K562 (cell line): ENCODE results near the gene TNNT1. TPM values are rescaled to one million over a fixed set of nuclear protein-coding genes. Genes with fewer than 3 reads are reported as not detected.

Experiments
- ATAC-seq: fragments of 200-7000 bp; cut with Tn5 transposase; 3 replicates; pipeline ENCODE4 v1.9.1; 2020; ENCODE audit warnings: moderate library complexity
- BruUV-seq: library from RNA; stranded (reverse); fragments of 400-500 nt; replicated peaks from 2 replicates; lab custom pipeline; 2021; lab: Mats Ljungman, UMichigan
- CTCF ChIA-PET: fragments of 300-600 bp; formaldehyde crosslinking; extraction: SDS; loops from one replicate; lab custom pipeline; 2021; ENCODE audit warnings: low intra/inter-chr PET ratio; lab: Yijun Ruan, JAX
- POLR2A ChIA-PET: fragments of 300-600, 350-650 bp; sonication (Branson Sonifier 250); formaldehyde crosslinking; extraction: SDS; loops from one replicate; lab custom pipeline; 2021; ENCODE audit warnings: antibody characterized with exemption, inconsistent platforms; lab: Yijun Ruan, JAX
- DNase-seq, 4 experiments: peaks; one replicate each; pipeline versions ENCODE4 v3.0.0 to v3.0.0-alpha.2; 2011 to 2018; ENCODE audit warnings: low spot score in 3 of 4, mixed read lengths in 3 of 4; ENCODE audit errors: extremely low read depth in 1 of 4
- FAIRE-seq: peaks from 2 replicates; lab custom pipeline; 2011; peaks lifted over from hg19 to GRCh38; lab: Jason Lieb, UNC
- H2AFZ ChIP-seq: 2 replicates; pipeline ENCODE4 v1.6.0; 2011; ENCODE audit warnings: low read depth, low read length, control low read depth, inconsistent platforms
- H3K27ac ChIP-seq: fragments of 200-600 bp; 3 replicates; pipeline ENCODE4 v1.8.0; 2011; ENCODE audit warnings: low read depth, mild to moderate bottlenecking, control low read depth, inconsistent platforms, low read length, moderate library complexity, mixed read lengths; ENCODE audit errors: extremely low read depth
- H3K27me3 ChIP-seq, 2 experiments: fragments of 300-600 bp in 1 of 2; 2 replicates in 1 of 2; 3 replicates in 1 of 2; pipeline versions ENCODE4 v1.6.0 to v1.8.0; 2011; ENCODE audit warnings: inconsistent platforms in 2 of 2, low read length in 2 of 2, mild to moderate bottlenecking in 1 of 2, mixed read lengths in 1 of 2, moderate library complexity in 1 of 2; ENCODE audit not compliant: control insufficient read depth in 2 of 2, insufficient read depth in 2 of 2
- H3K36me3 ChIP-seq: fragments of 300-600 bp; 3 replicates; pipeline ENCODE4 v1.8.0; 2011; ENCODE audit warnings: mild to moderate bottlenecking, low read length, inconsistent platforms; ENCODE audit not compliant: control insufficient read depth, insufficient read depth
- H3K4me1 ChIP-seq, 2 experiments: fragments of 200-600 bp in 1 of 2; replicated peaks in 1 of 2; 2 replicates in 1 of 2; 3 replicates in 1 of 2; pipeline versions ENCODE4 v1.5.1 to v1.8.0; 2011; ENCODE audit warnings: inconsistent platforms in 2 of 2, low read length in 2 of 2, mild to moderate bottlenecking in 1 of 2, mixed read lengths in 1 of 2, moderate library complexity in 1 of 2; ENCODE audit not compliant: control insufficient read depth in 2 of 2, insufficient read depth in 2 of 2
- H3K4me2 ChIP-seq: 2 replicates; pipeline ENCODE4 v1.6.1; 2011; ENCODE audit warnings: low read length, control low read depth, inconsistent platforms, mixed read lengths; ENCODE audit not compliant: insufficient read depth
- H3K4me3 ChIP-seq: fragments of 200-600 bp; sonication (generic), shearing (Covaris generic); 2 replicates; pipeline ENCODE4 v1.5.1; 2016; ENCODE audit warnings: control low read depth, inconsistent platforms
- H3K79me2 ChIP-seq: fragments of 200-600 bp; 3 replicates; pipeline ENCODE4 v1.8.0; 2011; ENCODE audit warnings: low read length, inconsistent platforms; ENCODE audit not compliant: control insufficient read depth, insufficient read depth
- H3K9ac ChIP-seq, 2 experiments: 2 replicates each; pipeline versions ENCODE4 v1.6.0 to v1.6.1; 2011; ENCODE audit warnings: low read depth in 2 of 2, low read length in 2 of 2, control low read depth in 1 of 2, inconsistent platforms in 1 of 2, mild to moderate bottlenecking in 1 of 2, mixed read lengths in 1 of 2; ENCODE audit not compliant: insufficient read depth in 1 of 2
- H3K9me1 ChIP-seq: one replicate; pipeline ENCODE4 v1.6.0; 2011; ENCODE audit warnings: inconsistent platforms, mild to moderate bottlenecking, low read length, moderate library complexity; ENCODE audit not compliant: control insufficient read depth, insufficient read depth
- H3K9me3 ChIP-seq: replicated peaks from 2 replicates; pipeline ENCODE4 v1.5.1; 2011; ENCODE audit warnings: low read depth, low read length, inconsistent platforms; ENCODE audit not compliant: control insufficient read depth, insufficient read depth
- H4K20me1 ChIP-seq: replicated peaks from 2 replicates; pipeline ENCODE4 v1.6.1; 2011; ENCODE audit warnings: low read length, inconsistent platforms, mixed read lengths; ENCODE audit not compliant: control insufficient read depth, insufficient read depth
- CSDE1 ChIP-seq, 2 experiments: fragments of 450-650 bp; IDR thresholded peaks; 2 replicates each; pipeline ENCODE4 v1.6.1; 2016; ENCODE audit warnings: mild to moderate bottlenecking in 1 of 2
- GTF2F1 ChIP-seq: IDR thresholded peaks from 2 replicates; pipeline ENCODE4 v1.6.1; 2011; ENCODE audit warnings: low read depth, low read length, improper control_type of control experiment
- POLR2B ChIP-seq: fragments of 450-650 bp; IDR thresholded peaks from 2 replicates; pipeline ENCODE4 v1.6.1; 2018; ENCODE audit warnings: low read depth; ENCODE audit not compliant: partially characterized antibody
- POLR2H ChIP-seq: IDR thresholded peaks from 2 replicates; pipeline ENCODE4 v1.6.1; 2016; ENCODE audit warnings: missing genetic modification characterization, low read depth, mild to moderate bottlenecking, control low read depth, missing compliant biosample characterization, moderate library complexity
- SUPT5H ChIP-seq: fragments of 450-650 bp; IDR thresholded peaks from 2 replicates; pipeline ENCODE4 v1.6.1; 2016
- ZNF311 ChIP-seq: fragments of 250-450 bp; sonication (Bioruptor Pico); IDR thresholded peaks from 2 replicates; pipeline ENCODE4 v1.4.0; 2020; ENCODE audit warnings: mild to moderate bottlenecking, moderate library complexity
- WGBS: fragments of 100-300 bp; shearing (Covaris generic); methylation state at CpG from one replicate; pipeline ENCODE4 v1.1.6; 2016; ENCODE audit warnings: low coverage, mixed read lengths; ENCODE audit not compliant: insufficient coverage; ENCODE audit errors: missing lambda C conversion rate; 5-methylcytosine and 5-hydroxymethylcytosine counted together
- in situ Hi-C: fragments of 300-500 bp; cut with MboI; formaldehyde crosslinking; loops from 4 replicates; pipeline ENCODE4 v1.15.0; 2018; ENCODE audit warnings: inconsistent platforms, mixed read lengths
- intact Hi-C: fragments of 100-400 bp; cut with micrococcal nuclease; formaldehyde crosslinking; loops from 2 replicates; pipeline ENCODE4 v1.14.2; 2022
- polyA plus RNA-seq, 8 experiments: library from polyadenylated mRNA; depleted of rRNA in 4 of 8; stranded (reverse) in 5 of 8; unstranded in 3 of 8; fragments of >200 nt; fragmentation: Nextera tagmentation in 2 of 8; fragmentation: Illumina TruSeq in 1 of 8; extraction: Ambion mirVana in 2 of 8; extraction: Trizol in 1 of 8; gene quantifications; 2 replicates each; pipeline versions ENCODE4 v1.2.1 to v1.2.3, GENCODE V29; 2011 to 2014; ENCODE audit warnings: inconsistent platforms in 1 of 8, missing spikeins in 1 of 8
- total RNA-seq, 7 experiments: library from RNA; depleted of rRNA in 6 of 7; stranded (reverse); fragments of >200 nt in 6 of 7; fragmentation: Illumina TruSeq in 2 of 7; extraction: Trizol in 2 of 7; gene quantifications; 2 replicates each; pipeline versions ENCODE4 v1.2.1 to v1.2.3, GENCODE V29; 2011 to 2021; ENCODE audit warnings: low replicate concordance in 1 of 7

Gene TNNT1
- total and polyA plus RNA-seq, 9 of the 15 experiments (the other 6 are each of a cell fraction or from before 2014, with no cell fraction given), result 31.8 to 390 (median 227) TPM

DNA sequence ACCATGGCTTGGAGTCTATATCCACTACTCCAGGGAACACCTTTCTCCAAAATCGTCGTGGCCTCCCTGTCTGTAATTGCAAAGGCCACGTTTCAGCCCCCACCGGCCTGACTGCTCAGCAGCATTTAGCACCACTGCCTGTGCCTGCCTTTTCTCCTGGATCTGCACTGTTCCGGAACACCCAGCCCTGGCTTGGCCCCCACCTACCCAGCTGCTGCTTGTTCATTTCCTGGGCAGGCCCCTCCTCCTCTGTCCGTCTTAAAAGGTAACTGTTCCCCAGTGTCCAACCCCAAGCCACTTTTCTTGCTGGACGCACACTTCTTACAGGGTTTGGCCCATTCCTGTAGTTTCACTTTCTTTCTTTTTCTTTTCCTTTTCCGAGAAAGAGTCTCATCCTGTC lies 39.6 kb upstream of the TNNT1 start (continued):
- TF ChIP-seq CSDE1 (IDR thresholded peaks at IDR 0.05) (no peak), POLR2B (peak; percentile 11), GTF2F1 (no peak), SUPT5H (no peak; the same call in 1 of the 2 replicates), POLR2H (tag) (no peak)

DNA sequence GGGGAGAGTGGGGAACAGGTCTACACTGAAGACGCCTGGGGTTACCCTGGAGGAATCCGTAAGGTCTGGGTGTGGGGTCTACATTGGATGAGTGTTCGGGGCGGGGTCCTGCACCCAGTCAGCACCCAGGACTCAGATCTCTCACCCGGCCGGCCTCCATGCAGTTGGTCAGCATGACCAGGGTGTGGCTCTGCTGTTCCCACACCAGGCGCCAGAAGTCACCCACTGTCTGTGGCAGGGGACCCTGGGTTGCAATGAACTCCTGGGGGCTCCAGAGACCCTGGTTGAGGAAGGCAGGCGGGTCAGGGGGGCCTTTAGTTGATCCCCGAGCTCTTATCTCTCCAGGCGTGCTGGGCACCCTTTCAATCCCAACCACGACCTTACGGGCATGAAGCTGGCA lies 37.1 kb upstream of the TNNT1 start:
- in situ Hi-C loops, result no loop called here
- POLR2A ChIA-PET, result no interaction called here

More for the DNA sequence above, 37.1 kb upstream of the TNNT1 start:
- no peak overlapping the region for H2AFZ ChIP-seq
- WGBS, result 90% methylated on average over 12 of the region's 12 CpGs
- H3K9ac ChIP-seq, result no peak overlapping the region
- FAIRE-seq, result no peak
- no peaks in the 10 kb centered on the region for H3K79me2 ChIP-seq
- ATAC-seq, result no peak
- H3K27me3 ChIP-seq, result no peaks in the 10 kb centered on the region
- intact Hi-C loops, result no loop called here
- H3K27ac ChIP-seq, result no peak overlapping the region
- no TSS peak for BruUV-seq
- H3K4me2 ChIP-seq, result no peak overlapping the region
- no peak for TF ChIP-seq ZNF311
- TF ChIP-seq, all 486 proteins: peak for 0
- H3K4me3 ChIP-seq, result no peak overlapping the region
- H3K36me3 ChIP-seq, result peaks cover 5% of the 10 kb centered on the region; the same call in 1 of the 3 replicates
- no peak for DNase-seq
- no peaks in the 10 kb centered on the region for H3K9me1 ChIP-seq
- CTCF ChIA-PET, result no interaction called here
- H3K9me3 ChIP-seq, result no peaks in the 10 kb centered on the region
- peaks cover 0 to 15% of the 10 kb centered on the region in 2 experiments; a peak in 2 of 5 replicates for H3K4me1 ChIP-seq
- no peaks in the 10 kb centered on the region for H4K20me1 ChIP-seq
